ENCODE data around the gene KIFBP. TPM values are rescaled to one million over a fixed set of nuclear protein-coding genes. Genes with fewer than 3 reads are reported as not detected.

Gene KIFBP
- total and polyA plus RNA-seq, 9 of the 15 experiments (the other 6 are each of a cell fraction or from before 2014, with no cell fraction given) = 5.6 to 23.2 (median 14.8) TPM

DNA sequence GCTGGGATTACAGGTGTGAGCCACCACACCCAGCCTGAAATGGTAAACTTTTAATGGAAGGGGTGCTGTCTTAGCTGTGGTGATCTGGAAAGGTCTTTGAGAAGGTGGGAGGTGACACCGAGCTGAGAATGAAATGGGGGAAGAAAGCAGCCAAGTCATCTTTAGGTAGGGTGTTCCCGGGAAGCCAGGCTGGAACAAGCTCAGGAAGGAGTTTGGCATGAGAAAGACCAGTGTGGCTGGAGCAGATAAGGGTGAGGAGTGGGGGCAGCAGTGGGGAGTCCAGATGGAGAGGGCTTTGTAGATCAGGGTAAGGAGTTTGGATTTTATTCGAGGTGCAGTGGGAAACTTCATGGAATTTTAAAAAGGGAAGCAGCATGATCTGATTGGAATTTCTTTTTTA is 30.0 kb downstream of the KIFBP start (continued):
- TF ChIP-seq ADNP (tag; IDR thresholded peaks at IDR 0.05) (0 out of 2 replicates have a peak, but pooled peaks have one; percentile 3), NR2C2 (CRISPR knock-in tag; IDR thresholded peaks at IDR 0.05) (no peak), NR2C2 (tag; IDR thresholded peaks at IDR 0.05) (no peak), ZNF324 (CRISPR knock-in tag; IDR thresholded peaks at IDR 0.05) (no peak), KDM5B (IDR thresholded peaks at IDR 0.05; ENCODE audit: insufficient replicate concordance, low read depth, low read length) (no peak), ZNF511 (CRISPR knock-in tag; IDR thresholded peaks at IDR 0.05) (no peak), TSC22D4 (tag; IDR thresholded peaks at IDR 0.05) (no peak), CEBPG (CRISPR knock-in tag; IDR thresholded peaks at IDR 0.05) (no peak), CEBPG (tag; conservative IDR thresholded peaks at IDR 0.05 in 1 of 2, IDR thresholded peaks at IDR 0.05 in 1 of 2) (no peak), HNRNPH1 (optimal IDR thresholded peaks at IDR 0.05; ENCODE audit: low read depth, low read length) (no peak), E2F1 (CRISPR knock-in tag; IDR thresholded peaks at IDR 0.05) (no peak), TCFL5 (CRISPR knock-in tag; conservative IDR thresholded peaks at IDR 0.05) (no peak), TCF7L2 (IDR thresholded peaks at IDR 0.05; ENCODE audit: low read depth, low read length) (no peak), CHD4 (IDR thresholded peaks at IDR 0.05; ENCODE audit: insufficient read depth, insufficient replicate concordance, low read depth, low read length, poor library complexity, severe bottlenecking) (no peak), CBX2 (IDR thresholded peaks at IDR 0.05; ENCODE audit: insufficient read depth, low read length, poor library complexity, severe bottlenecking) (no peak), NFXL1 (CRISPR knock-in tag; IDR thresholded peaks at IDR 0.05) (no peak), HDAC1 (IDR thresholded peaks at IDR 0.05) (peak in 1 of 2 experiments; percentile 68; a peak in 2 of 4 replicates), BMI1 (IDR thresholded peaks at IDR 0.05; ENCODE audit: low read length) (no peak), RNF2 (IDR thresholded peaks at IDR 0.05) (no peak), ETV5 (CRISPR knock-in tag; IDR thresholded peaks at IDR 0.05; ENCODE audit: low read depth) (no peak), E2F3 (CRISPR knock-in tag; IDR thresholded peaks at IDR 0.05) (no peak), TEAD4 (IDR thresholded peaks at IDR 0.05; ENCODE audit: low read length) (peak; percentile 71), TEAD4 (CRISPR knock-in tag; IDR thresholded peaks at IDR 0.05; ENCODE audit: borderline replicate concordance) (no peak)
- TF ChIP-seq, protein P1, sequence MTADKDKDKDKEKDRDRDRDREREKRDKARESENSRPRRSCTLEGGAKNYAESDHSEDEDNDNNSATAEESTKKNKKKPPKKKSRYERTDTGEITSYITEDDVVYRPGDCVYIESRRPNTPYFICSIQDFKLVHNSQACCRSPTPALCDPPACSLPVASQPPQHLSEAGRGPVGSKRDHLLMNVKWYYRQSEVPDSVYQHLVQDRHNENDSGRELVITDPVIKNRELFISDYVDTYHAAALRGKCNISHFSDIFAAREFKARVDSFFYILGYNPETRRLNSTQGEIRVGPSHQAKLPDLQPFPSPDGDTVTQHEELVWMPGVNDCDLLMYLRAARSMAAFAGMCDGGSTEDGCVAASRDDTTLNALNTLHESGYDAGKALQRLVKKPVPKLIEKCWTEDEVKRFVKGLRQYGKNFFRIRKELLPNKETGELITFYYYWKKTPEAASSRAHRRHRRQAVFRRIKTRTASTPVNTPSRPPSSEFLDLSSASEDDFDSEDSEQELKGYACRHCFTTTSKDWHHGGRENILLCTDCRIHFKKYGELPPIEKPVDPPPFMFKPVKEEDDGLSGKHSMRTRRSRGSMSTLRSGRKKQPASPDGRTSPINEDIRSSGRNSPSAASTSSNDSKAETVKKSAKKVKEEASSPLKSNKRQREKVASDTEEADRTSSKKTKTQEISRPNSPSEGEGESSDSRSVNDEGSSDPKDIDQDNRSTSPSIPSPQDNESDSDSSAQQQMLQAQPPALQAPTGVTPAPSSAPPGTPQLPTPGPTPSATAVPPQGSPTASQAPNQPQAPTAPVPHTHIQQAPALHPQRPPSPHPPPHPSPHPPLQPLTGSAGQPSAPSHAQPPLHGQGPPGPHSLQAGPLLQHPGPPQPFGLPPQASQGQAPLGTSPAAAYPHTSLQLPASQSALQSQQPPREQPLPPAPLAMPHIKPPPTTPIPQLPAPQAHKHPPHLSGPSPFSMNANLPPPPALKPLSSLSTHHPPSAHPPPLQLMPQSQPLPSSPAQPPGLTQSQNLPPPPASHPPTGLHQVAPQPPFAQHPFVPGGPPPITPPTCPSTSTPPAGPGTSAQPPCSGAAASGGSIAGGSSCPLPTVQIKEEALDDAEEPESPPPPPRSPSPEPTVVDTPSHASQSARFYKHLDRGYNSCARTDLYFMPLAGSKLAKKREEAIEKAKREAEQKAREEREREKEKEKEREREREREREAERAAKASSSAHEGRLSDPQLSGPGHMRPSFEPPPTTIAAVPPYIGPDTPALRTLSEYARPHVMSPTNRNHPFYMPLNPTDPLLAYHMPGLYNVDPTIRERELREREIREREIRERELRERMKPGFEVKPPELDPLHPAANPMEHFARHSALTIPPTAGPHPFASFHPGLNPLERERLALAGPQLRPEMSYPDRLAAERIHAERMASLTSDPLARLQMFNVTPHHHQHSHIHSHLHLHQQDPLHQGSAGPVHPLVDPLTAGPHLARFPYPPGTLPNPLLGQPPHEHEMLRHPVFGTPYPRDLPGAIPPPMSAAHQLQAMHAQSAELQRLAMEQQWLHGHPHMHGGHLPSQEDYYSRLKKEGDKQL (CRISPR knock-in tag; IDR thresholded peaks at IDR 0.05; ENCODE audit: borderline replicate concordance) = no peak

All from K562 (cell line).